Stimulated activated CD4-positive, alpha-beta T cell treated with anti-CD3 and anti-CD28 coated beads, TNF-alpha, amount 100 ng/mL, for 48 hours (primary cell): ENCODE data around the gene BLID.
A peak's percentile ranks its signal among the peaks of the same experiment; 100 is the strongest.

Source experiments
- DNase-seq, 3 donors: peaks; one replicate each; pipeline ENCODE4 v3.0.0-alpha.2; 2020; ENCODE audit warnings: low read depth in 3 of 3

The BLID gene

GRCh38 chr11:122139595-122139866 is 23.5 kb upstream of the BLID start:
- DNase-seq, result no peak

- DNase-seq, result no peak
These were observed 23.0 kb upstream of the BLID start for GRCh38 chr11:122138744-122139594.

GRCh38 chr11:122137078-122137793 is 21.2 kb upstream of the BLID start:
- no peak for DNase-seq

GRCh38 chr11:122131126-122131525 is 15.1 kb upstream of the BLID start:
- no peak for DNase-seq

- no peak for DNase-seq
These were observed 12.1 kb upstream of the BLID start for GRCh38 chr11:122128146-122128545.

- no peak for DNase-seq
These were observed 11.0 kb upstream of the BLID start for GRCh38 chr11:122127020-122127419.

- no peak for DNase-seq
These were observed 10.1 kb upstream of the BLID start for GRCh38 chr11:122126024-122126688.

- DNase-seq, result no peak
These were observed 7.4 kb upstream of the BLID start for GRCh38 chr11:122123263-122123929.

GRCh38 chr11:122122179-122122578 is 6.2 kb upstream of the BLID start:
- no peak for DNase-seq

- DNase-seq, result no peak
These were observed 4.1 kb upstream of the BLID start for GRCh38 chr11:122120096-122120495.

GRCh38 chr11:122116591-122116990 is 576 bp upstream of the BLID start:
- DNase-seq, result no peak

- no peak for DNase-seq
These were observed 1.0 kb downstream of the BLID start for GRCh38 chr11:122114976-122115375.

GRCh38 chr11:122113836-122114825 is 1.9 kb downstream of the BLID start:
- DNase-seq, result no peak

- no peak for DNase-seq
These were observed 3.3 kb downstream of the BLID start for GRCh38 chr11:122112470-122113365.

- DNase-seq, result no peak
These were observed 6.1 kb downstream of the BLID start for GRCh38 chr11:122109932-122110331.

- DNase-seq, result no peak
These were observed 7.2 kb downstream of the BLID start for GRCh38 chr11:122108828-122109227.

- DNase-seq, result peak in 2 of 3 donors; percentile 3 to 6
These were observed 7.7 kb downstream of the BLID start for GRCh38 chr11:122108192-122108799.

GRCh38 chr11:122107566-122107965 is 8.4 kb downstream of the BLID start:
- DNase-seq, result no peak

- no peak for DNase-seq
These were observed 9.0 kb downstream of the BLID start for GRCh38 chr11:122107045-122107444.
